ENCODE results near the gene MTFR1L.

The MTFR1L gene

DNA sequence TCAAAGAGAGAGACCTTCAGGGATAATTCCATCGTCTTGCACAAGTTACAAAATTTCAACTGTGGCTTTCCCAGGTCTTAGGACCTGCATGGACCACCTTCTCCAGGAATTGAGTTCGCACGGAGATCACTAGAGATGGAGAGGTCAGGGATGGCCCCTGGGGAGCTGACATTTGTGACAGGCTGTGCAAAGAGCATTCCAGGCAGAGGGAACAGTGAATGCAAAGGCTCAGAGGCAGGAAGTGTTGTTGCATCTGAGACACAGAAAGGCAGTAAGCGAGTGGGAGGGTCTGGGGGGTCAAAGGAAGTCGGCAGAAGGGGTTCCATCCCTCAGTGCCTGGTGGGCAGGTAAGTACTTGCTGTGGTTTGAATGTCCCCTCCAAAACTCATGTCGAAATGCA, 29.3 kb upstream of the MTFR1L start:
- no peak for DNase-seq (ENCODE audit: low spot score)

DNA sequence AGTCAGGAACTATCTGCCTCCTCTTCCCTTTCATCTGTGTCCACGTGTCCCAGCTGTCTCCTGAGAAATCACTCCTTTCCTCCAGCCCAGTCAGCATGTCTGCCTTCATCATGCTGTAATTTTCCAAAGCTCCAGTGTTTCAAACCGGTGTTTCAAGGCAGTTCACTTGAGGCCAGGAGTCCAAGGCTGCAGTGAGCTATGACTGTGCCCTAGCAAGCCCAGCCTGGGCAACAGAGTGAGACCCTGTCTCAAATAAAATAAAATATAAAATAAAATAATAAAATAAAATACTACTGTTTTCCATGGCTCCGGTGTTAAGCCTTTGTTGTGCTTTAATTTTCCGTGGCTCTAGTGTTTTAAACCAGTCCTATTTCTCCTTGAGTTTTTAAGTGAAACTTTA, 27.6 kb upstream of the MTFR1L start:
- no peak for DNase-seq (ENCODE audit: low spot score)

DNA sequence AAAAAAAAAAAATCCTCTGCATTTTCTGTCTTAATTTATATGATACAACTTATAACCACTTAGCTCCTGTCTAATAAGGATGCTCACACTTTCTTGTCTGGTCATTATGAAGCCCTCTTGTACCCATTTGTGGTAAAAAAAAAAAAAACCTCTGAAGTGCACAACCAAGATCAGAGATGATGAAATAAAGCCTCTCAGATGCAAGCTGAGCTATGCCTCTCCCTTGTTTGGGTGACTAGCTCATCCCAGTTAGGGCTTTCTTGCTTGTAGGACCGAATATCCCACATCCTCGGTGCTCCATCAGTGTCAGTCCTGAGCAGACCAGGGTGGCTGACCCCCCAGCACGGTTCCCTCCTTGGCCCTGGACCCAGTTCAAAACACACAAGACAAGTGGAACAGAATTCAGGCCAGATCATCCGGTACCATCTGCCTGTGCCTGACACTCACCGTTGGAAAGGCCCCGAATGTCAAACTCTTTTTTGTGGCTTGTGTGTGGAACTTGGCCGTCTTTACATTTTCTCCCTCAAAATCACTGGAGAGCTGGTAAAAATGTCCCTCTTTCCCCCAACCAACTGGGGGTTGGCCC, 26.1 kb upstream of the MTFR1L start:
- no peak for DNase-seq (ENCODE audit: low spot score)

DNA sequence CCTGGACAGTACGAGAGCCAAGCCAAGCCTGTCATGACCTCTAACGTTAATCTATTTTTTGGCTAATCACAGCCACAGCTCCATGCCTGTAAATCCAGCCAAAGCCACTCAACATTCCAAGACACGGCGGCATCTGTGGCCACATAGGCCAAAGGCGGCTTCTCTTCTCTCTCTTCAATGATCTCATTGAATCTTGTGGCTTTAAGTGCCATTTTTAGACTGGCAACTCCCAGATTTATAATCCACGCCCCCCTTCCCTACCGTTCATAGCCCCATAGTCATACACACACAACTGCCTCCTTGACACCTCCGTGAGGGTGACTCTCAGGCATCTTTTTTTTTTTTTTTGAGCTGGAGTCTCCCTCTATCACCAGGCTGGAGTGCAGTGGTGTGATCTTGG, 25.4 kb upstream of the MTFR1L start:
- no peak for DNase-seq (ENCODE audit: low spot score)

DNA sequence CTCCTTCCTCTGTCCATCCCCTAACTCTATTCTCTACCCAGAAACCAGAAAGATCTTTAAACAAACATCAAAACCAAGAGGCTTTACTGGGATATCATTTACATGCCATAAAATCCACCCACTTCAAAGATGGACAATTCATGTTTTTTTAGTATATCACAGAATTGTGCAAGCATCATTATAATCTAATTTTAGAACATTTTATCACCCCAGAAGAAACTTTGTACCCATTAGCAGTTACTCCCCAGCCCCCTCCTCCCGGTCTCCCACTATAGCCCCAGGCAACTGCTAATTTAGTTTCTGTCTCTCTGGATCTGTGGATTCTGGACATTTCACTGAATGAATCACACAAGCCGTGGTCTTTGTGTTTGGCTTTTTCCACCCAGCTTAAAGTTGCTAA, 24.5 kb upstream of the MTFR1L start:
- no peak for DNase-seq (ENCODE audit: low spot score)

DNA sequence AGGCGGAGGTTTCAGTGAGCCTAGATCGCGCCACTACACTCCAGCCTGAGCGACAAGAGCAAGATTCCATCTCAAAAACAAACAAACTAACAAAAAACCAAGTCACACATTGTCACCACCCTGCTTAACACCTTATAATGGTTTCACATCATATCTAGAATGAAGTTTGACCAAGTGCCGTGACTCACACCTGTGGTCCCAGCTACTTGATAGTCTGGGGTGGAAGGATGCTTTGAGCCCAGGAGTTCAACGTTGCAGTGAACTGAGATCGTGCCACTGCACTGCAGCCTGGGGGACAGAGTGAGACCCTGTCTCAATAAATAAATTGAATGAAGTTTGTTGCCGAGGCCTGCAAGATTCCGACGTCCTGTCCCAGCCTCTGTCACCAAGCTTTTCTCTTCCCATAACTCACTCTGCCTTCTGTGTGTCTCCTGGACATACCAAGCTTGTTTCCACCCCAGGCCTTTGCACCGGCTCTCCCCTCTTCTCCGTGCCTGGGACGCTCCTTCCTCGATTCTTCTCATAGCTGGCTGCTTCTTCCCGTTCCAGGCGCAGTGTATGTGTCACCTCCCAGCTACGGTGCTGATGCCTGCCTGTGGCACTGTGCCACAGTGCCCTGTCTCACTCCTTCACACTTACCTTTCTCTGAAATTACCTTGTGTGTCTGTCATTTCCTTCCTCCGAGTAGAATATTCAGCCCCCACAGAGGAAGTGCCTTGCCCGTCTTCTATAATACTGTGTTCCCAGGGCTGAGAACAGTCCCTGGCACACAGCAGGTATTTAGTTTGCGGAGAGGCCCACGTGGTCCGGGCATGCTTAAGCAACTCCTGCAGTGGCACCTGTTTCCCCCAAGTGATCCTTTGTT, 23.6 kb upstream of the MTFR1L start:
- no peak for DNase-seq (ENCODE audit: low spot score)

DNA sequence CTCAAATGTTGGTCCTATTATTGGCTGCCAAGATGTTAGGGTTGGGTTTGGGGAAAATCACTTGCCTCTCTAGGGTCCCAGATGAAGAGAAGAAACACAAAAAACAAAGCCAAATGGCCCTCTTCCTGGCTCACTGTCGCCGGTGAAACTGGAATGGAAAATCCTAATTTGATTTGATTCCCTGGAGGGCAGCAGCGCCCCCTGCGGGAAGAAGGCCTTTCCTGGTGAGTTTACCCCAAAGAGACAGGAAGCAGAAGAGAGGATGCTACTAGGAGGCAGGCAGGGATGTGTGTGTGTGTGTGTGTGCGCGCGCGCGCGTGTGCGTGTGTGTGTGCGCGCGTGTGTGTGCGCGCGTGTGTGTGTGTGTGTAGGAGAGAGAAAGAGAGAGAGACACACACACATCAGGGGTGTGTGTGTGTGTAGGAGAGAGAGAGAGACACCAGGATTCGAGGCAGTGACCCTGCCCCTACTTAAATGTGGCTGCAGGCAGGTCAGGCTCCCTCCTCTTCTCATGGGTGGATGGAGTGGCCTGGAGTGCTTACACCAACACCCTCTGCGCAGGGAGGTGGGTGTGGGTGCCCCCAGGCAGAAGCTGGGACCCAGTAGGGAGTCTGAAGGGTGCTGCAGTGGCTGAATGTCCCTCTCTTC, 22.8 kb upstream of the MTFR1L start:
- peak; percentile 40 for DNase-seq (ENCODE audit: low spot score)

DNA sequence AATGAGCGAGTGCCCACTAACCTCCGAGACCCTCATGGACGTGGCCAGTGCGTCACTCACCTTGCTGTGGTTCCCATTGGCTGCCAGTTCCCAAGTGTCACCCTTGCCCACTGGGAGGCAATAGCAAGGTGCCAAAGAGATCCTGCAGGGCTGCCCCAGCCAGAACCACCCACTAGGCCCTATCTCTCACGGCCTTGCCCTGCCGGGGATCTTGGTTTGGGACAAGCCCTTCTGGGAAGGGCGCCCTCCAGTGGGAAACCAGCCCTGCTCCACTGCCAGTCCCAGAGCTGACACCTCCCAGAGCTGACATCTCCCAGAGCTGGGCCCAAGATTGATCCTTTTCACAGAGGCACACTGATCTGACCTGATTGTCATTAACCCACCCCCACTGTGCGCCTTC, 21.8 kb upstream of the MTFR1L start:
- DNase-seq (ENCODE audit: low spot score), result peak; percentile 12

DNA sequence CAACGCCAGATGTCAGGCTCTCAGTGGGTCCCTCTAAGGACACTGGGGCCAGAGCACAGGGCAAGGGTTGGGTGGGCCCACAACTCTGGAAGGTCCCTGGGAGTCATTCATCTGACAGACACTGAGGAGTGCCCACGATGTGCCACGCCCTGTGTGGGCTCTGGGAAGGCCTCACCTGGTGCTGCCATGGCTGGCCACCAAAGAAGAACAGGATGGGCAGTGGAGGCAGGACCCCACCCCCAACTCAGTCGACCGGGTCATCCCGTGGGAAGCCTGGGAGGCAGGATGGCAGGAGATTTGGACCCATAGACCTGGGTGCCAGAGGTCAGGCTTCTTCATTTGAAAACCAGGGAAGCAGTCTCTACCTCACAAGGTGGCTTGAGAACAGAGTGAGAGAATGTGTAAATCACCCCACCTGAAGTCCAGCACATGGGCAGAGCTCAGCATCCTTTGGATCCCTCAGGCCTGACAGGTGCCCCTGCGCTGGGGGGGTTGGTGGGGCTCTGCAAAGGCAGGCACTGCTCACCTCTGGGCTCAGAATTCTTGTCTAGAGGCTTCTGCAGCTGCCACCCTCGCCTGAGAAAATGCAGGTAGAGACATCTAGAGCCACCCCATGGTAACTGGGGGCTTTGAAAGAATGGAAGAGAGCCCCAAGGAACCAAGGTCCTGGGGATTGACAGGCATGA, 20.9 kb upstream of the MTFR1L start:
- DNase-seq (ENCODE audit: low spot score), result no peak

DNA sequence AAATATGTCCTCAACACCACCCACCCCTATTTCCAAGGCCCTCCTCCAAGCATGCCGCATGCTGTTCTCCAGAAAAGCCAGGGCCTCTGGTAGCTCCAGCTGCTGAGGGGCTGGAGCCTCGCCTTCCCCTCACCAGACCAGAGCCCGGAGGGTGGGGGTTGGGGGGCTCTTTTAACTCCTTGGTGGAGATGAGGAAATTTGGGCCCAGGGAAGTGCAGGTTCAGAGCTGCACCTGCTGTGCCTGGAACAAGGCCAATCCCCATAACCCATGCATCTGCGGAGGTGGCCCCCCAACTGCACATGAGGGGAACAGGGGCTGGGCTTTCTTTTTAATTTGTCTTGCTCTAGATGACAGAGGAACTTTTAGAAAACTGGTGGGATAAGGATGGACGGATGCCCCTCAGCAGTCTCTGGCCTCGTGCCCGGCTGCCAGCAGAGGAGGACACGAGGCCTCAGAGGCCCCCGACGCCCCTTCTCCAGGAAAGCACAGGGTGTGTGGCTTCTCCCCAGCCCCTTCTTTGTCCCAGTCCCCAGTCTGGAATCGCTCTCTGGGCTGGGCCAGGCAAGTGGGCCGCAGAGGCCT, 20.3 kb upstream of the MTFR1L start:
- no peak for DNase-seq (ENCODE audit: low spot score)

DNA sequence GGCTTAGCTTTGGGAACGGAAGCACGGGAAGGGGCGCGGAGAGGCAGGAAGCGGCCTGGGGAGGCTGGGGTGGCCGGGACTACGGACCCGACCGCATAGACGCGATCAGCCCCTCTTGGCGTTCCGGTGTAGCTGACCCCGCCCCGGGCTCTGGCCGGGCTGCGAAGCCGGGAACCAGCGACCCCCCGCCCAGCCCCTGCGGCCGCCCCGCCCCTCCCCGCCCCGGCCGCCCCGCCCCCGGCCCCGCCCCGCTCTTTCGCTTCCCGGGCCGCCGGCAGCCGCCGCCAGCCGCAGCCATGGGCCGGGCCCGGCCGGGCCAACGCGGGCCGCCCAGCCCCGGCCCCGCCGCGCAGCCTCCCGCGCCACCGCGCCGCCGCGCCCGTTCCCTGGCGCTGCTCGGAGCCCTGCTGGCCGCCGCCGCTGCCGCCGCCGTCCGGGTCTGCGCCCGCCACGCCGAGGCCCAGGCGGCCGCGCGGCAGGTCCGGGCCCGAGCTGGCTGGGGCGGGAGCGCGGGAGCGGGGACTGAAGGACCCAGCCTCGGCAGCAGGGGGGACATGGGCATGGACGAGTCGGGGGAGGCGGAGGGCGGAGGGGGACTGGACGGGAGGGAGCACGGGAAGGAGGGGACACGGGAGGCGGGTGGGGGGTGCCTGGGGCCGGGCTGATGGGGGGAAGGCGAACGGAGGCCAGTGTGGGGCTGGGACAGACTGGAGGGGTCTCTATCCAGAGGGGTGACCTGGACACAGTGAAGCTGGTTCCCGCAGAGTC, 19.6 kb upstream of the MTFR1L start, which contains the start of gene SELENON:
SELENON (plus strand) TSS at position 259 of the 768 bp plus-strand sequence; CDS start at position 297, 38 bp downstream.
- no peak for DNase-seq (ENCODE audit: low spot score)

DNA sequence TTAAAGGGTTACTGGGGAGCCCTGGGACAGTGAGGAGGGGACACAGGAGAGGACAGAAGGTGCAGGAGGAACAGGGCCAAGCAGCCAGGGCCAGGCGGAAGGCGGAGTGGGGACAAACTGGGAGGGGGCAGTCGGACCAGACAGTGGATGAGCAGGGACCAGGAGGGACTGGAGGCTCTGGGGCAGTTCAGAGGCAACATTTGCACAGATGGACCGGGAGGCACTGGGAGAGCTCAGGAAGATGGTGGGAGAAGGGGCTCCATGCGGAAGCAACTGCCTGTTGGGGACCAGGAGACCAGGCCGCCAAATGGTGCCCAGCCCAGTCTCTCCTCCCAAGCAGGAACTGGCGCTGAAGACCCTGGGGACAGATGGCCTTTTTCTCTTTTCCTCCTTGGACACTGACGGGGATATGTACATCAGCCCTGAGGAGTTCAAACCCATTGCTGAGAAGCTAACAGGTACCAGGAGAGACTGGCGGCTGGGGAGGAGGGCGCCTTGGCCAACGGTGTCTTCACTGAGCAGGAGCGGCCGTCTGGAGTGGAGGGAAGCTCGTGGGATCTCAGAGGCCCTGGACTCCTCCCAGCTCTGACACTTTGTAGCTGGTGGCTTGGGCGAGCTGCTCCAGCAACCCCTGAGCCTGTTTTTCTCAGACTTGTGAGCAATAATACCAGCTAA, 18.9 kb upstream of the MTFR1L start:
- DNase-seq (ENCODE audit: low spot score), result no peak

DNA sequence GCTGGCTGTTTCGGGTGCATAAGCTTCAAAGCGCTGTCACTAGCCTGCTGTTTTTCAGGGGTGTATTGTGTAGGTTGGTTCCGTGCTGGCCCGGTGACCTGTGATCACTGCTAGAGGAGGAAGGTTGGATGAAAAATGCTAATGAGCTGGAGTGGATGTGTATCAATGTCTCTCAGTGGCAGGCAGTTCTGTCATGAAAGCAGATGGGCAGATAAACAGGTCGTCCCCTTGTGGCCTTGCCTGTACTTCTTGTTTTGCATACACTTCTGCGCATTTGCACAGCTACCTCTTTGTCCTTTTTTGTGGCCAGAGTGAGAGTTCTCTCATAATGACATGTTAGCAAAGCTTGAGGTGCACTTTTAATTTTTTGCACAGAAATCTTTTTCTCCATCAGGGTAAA, 16.8 kb upstream of the MTFR1L start:
- no peak for DNase-seq (ENCODE audit: low spot score)

DNA sequence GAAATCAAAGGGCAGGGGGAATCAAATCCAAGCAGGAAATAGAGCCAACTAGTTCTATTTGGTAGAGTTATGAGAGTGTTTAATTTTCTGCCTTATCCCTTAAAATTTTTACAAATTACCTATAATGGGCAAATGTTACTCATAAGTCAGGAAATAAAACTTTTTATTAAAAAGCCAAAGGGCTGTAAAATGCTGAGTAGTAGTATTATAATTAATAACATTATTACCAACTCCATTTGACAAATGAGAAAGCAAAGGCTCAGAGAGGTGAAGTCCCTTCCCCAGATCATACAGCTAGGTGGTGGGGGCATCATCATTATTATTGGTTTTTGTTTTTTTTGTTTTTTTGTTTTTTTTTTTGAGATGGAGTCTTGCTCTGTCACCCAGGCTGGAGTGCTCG, 16.4 kb upstream of the MTFR1L start:
- no peak for DNase-seq (ENCODE audit: low spot score)

DNA sequence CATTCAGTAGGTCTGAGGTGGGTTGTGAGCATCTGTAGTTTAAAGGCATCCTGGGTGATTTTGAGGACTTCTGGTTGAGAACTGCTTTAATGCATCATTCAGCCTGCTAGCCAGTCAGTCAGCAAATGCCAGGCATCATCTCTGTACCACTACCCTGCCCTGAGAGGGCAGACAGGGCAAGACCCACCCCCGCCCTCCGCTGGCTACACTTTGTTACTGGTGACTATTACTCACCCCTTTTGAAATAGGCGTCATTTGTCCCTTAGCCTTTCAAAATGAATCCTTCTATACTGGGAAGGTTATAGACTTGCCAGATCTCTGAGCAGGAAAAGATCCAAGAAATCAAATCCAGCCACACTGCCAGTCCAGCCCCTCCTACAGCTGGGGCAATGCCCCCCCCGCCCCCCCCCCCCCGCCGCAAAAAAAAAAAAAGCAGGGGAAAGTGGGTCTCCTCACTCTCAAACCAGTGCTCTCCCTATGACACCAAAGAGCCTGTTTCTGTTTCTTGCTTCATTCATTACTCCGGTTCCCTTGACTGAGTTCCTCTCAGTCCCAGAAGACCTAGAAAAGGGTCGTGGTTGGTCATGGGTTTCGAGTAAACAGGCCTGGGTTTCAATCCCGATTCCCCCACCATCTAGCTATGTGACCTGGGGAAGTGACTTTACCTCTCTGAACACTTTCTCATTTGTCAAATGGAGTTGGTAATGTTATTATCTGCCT, 15.3 kb upstream of the MTFR1L start:
- DNase-seq (ENCODE audit: low spot score), result no peak

DNA sequence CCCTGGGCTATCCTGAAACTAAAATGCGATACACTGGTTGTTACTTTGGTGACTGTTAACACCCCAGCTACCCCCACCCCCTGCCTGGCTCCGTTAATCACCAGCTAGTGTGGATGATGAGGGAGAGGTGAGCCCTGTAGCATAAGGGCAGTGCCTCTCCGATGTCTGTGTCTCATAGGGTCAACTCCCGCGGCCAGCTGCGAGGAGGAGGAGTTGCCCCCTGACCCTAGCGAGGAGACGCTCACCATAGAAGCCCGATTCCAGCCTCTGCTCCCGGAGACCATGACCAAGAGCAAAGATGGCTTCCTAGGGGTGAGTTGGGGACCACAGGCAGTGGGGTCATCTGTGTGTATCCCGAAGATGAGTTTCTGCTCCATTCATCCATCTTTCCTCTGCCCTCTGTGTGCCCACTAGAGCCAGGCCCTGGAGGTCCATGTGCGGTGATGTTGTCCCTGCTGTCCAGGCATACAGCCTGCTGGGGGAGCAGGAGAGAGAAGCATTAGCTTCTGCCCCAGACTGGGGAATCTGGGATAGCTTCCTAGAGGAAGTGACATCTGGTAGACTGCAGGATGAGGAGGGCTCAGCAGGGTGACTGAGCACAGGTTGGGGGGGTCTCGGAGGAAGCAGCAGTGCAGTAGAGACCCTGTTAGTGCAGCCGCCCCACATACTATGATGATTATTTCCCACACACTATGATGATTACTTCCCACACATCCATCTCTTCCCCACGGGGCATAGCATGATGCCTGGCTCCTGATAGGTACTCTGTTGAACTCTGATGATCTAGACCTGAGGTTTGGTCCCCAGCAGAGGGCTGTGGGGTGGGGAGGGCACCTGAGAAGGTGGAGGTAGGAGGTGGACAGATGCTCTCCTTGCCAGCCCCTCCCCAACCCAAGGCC, 14.5 kb upstream of the MTFR1L start:
- no peak for DNase-seq (ENCODE audit: low spot score)

DNA sequence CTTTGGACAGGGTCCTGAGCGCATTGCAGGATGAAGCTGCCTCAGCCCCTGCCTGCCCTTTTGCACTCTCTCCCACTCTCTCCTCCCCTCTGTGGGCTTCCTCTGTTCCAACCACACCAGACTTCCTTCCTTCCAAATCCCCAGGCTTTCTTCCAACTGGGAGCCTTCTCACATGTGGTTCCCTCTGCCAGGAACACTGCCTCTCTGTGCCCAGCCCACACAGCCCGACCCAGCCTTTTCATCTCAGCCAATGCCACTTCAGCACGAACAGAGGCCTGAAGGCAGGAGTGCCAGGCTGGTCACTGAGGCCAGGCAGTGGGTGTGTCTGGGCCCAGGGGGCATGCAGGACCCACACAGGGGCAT, 13.9 kb upstream of the MTFR1L start:
- DNase-seq (ENCODE audit: low spot score), result no peak

DNA sequence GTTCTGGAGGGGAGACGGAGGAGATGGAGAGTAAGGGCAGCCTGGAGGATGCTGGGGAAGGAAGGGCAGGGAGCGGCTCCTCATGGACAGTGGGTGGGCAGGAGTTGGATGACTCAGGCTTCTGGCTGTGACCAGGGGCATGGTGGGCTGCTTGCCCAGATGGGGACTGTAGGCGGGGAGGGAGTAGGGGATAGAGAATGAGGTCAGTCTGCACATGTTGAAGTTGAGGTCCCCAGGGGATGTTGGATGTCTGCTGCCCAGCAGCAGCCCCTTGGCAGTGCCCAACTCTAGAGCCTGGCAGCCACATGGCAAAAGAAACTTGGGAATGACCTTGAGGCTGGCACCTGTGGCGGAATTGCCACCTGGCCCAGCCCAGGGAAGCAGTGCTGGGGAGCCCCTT, 13.3 kb upstream of the MTFR1L start:
- DNase-seq (ENCODE audit: low spot score), result no peak
